GM18526 (cell line): Measurements from ENCODE around the gene ARID4B.

ENCODE experiments used
- POLR2A ChIP-seq: IDR thresholded peaks from 3 replicates; pipeline ENCODE4 v1.6.1; 2011; ENCODE audit not compliant: insufficient read length; ENCODE audit errors: extremely low read depth

The ARID4B gene

GRCh38 chr1:235327559-235328270 is at the start of gene ARID4B:
TSS of gene ARID4B (minus strand) at chr1:235328179. CDS start at chr1:235326919, 1,260 bp downstream.
- TF ChIP-seq POLR2A, result peak; percentile 63

DNA sequence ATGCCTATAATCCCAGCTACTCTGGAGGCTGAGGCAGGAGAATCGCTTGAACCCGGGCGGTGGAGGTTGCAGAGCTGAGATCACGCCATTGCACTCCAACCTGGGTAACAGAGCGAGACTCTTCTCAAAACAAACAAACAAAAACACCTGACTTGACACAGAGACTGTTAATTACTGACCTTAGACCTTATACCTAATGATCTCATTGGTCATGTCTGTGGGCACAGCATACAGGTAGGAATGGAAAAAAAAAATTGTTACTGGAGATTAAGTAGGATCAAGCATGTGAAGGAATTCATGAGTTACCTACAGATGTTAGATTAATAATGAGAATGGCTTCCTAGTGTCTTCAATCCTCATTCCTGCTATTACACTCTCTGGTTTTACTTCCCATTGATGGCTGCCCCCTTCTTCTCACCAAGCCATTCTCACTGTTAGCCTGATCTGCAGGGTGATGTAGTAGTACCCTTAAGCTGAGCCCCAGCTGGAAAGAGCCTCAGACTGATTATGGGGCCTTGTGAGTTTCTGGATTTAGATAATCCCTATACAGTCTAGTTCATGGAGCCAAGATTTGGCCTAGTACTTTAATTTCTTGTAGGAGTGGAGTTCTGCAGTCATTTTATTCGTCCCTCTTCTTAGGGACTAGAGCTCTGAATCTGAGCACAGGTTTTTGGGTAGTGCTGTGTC is 48.1 kb upstream of the ARID4B start:
- TF ChIP-seq POLR2A, result no peak

- TF ChIP-seq POLR2A, result no peak
Observed at GRCh38 chr1:235369802-235370201, 41.8 kb upstream of the ARID4B start.

- TF ChIP-seq POLR2A, result no peak
Observed at GRCh38 chr1:235368428-235368827, 40.4 kb upstream of the ARID4B start.

DNA sequence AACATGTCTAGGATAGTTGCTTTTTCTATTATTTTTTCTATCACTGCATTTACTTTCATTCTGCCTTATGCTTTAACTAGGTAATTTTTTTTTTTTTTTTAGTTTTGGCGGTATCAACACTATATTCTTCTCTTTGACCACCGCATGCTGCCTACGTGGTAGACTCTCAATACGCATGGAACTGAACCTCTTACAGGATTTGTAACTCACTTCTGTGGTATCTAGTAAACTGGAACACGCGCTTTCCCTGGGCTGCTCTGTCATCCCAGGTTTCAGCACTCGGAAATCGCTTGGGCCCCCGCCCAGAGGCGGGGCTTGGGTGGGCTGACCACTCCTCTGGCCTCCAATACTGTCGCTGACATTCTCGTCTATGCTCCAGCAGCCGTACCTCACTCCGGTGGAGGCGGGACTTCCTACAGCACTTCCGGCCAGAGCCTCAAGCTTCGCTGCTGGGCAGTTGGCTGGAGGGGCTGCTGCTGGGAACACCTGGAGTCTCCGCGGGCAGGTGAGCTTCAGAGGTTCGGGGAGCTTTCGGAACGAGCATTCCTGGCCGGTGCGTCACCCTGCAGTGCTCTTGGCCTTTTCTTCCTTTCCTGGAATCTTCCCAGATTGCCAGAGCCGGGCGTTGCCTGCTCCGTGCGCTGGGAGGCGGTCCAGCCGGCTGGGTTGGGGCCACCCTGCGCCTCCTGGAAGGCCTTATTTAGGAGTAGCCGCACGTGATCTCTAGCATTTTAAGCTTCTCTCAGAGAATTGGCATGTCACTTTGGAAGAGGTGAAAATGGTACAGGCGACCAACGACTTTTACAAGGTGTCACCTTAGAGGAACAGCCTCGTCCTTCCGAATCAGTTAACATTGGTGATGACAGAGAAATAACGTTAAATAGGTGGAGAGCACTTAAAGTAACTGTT is 39.3 kb upstream of the ARID4B start, which contains the start of gene TBCE:
TBCE (plus strand) TSS at position 428 of the 909 bp plus-strand sequence. CDS start 12,623 bp downstream, outside the sequence.
- peak; percentile 95 for TF ChIP-seq POLR2A

GRCh38 chr1:235366286-235366685 is 38.3 kb upstream of the ARID4B start:
- no peak for TF ChIP-seq POLR2A

DNA sequence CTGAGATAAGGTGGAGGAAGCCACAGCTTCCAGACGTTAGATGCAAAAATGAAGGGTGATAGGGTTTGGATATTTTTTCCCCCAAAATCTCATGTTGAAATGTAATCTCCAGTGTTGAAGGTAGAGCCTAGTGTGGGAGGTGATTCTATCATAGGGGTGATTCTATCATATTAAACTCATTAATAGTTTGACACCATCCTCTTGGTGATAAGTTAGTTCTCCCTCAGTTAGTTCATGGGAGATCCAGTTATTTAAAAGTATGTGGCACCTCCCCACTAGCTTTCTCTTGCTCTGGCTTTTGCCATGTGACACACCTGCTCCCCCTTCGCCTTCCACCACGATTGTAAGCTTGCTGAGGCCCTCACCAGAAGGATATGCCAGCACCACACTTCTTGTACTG is 30.9 kb upstream of the ARID4B start:
- TF ChIP-seq POLR2A, result no peak

DNA sequence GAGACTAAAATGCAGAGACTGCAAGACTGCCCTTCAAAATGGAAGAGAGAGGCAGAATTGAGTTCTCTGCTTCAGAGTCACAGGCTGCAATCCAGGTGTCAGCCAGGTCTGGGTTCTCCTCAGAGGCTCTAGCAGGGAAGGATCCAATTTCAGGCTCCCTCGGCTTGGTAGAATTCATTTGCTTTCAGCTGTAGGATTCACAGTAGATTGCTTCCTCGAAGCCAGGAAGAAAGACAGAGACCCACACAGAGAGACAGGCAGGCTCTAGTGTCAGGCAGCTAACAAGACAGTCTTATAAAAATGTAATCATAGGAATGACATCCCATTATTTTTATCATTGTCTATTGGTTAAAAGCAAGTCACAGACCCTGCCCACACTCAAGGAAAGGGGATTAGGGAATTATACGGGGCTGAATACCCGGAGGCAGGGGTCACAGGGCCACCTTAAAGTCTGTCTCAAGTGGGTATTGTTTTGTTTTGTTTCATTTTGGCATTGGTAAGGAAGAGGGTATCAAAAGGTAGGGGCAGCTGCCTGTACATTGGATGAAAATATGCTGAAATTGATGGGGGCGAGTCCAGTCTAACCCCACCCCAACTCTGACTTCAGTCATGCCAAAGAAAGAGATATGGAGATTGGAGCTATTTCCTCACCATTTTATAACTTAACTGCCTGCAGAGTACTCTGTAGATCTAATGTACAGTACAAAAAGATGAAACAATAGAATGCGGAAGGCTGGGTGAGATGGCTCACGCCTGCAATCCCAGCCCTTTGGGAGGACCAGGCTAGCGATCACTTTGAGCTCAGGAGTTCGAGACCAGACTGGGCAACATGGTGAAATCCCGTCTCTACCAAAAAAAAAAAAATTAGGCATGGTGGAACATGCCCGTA is 29.8 kb upstream of the ARID4B start:
- no peak for TF ChIP-seq POLR2A

DNA sequence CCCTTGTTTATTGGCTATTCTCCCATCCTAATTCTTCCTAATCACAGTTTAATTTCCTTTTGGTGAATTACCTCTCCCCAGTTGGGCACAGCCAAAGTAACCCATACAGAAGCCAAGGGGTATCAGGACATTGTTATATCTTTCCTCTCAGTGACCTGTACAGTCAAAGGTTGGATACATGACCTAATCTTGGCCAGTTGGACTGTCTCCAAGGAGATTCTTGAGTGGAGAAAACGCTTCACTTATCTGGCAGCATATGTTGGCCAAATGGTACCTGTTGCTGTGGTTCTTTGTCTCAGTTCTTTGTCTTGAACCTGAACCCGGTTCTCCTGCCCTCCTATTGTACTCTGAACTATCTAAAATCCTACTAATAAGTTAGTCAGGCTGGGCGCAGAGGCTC is 23.9 kb upstream of the ARID4B start:
- TF ChIP-seq POLR2A, result no peak

GRCh38 chr1:235351441-235351840 is 23.5 kb upstream of the ARID4B start:
- TF ChIP-seq POLR2A, result no peak

DNA sequence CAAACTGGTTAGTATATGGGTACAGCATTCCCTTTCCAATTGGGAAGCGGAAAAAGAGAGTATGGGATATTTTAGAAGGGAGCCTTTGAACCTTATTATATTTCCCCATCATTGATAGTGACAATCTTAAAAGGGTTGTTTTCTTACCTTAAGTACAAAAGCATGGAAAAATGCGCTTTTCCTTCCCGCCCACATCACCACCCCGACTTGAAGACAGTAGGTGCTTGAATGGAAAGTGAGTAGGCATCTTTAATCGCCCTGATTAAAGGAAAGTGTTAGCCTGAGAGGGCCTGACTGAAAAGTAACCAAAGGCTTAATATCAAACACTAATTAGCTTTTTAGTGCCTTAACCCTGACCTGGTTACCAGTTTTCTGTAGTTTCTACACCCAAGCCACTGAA is 15.7 kb upstream of the ARID4B start:
- TF ChIP-seq POLR2A, result no peak

- TF ChIP-seq POLR2A, result no peak
Observed at GRCh38 chr1:235342471-235342870, 14.5 kb upstream of the ARID4B start.

DNA sequence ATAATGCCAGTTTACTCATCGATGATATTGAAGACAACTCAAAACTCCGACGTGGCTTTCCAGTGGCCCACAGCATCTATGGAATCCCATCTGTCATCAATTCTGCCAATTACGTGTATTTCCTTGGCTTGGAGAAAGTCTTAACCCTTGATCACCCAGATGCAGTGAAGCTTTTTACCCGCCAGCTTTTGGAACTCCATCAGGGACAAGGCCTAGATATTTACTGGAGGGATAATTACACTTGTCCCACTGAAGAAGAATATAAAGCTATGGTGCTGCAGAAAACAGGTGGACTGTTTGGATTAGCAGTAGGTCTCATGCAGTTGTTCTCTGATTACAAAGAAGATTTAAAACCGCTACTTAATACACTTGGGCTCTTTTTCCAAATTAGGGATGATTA is 14.1 kb upstream of the ARID4B start:
- no peak for TF ChIP-seq POLR2A

DNA sequence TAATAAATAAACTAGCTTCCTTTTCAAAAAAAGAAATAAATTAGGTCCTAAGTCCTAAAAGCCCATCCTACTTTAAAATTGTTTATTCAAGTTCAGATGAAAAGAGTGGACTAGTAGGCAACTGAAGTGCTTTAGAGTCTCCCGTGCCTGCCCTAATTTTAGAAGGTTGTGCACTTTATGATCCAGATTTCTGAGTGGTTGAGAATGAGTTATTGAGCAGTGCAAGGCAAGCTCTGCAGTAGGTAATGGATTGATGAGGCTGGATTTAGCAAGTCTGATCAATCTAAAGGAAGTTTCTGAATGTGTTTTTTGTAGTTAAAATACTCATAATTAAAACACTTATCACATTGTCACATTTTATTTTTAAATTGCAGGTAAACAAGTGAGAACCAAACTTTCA is 13.4 kb upstream of the ARID4B start:
- TF ChIP-seq POLR2A, result no peak

- no peak for TF ChIP-seq POLR2A
Observed at GRCh38 chr1:235339746-235340145, 11.8 kb upstream of the ARID4B start.
